ENCODE results near the gene TMEM151B. TPM values are rescaled to one million over a fixed set of nuclear protein-coding genes. Genes with fewer than 3 reads are reported as not detected.
A peak's percentile ranks its signal among the peaks of the same experiment; 100 is the strongest.

The TMEM151B gene
- total and polyA plus RNA-seq, 9 of the 15 experiments (the other 6 are each of a cell fraction or from before 2014, with no cell fraction given) = not detected

DNA sequence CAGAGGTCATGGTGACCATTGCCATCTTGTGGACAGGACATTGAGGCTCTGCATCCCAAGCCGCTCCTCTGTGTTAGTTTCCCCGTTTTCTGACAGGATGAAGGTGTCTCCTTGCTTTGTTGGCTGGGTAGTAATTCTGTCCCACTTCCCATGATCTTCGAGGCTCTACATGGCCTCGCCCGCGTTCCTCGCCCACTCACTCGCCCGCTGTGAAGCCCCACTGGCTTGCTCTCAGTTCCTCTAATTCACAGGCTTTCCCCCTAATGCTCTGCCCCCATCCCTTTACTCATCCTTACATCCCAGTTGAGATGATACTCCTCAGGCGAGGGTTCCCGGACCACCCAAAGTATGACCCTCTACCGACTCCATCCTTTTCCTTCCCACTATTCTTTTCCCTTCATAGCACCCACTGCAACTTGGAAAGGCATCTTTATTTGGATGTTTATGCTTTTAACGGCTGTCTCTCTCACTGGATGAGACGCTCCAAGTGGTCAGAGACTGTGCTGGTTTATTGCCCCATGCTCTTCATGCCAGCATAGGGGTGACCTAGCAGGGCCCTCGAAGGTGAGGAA is 12.4 kb upstream of the TMEM151B start (continued):
- TF ChIP-seq, protein P1, sequence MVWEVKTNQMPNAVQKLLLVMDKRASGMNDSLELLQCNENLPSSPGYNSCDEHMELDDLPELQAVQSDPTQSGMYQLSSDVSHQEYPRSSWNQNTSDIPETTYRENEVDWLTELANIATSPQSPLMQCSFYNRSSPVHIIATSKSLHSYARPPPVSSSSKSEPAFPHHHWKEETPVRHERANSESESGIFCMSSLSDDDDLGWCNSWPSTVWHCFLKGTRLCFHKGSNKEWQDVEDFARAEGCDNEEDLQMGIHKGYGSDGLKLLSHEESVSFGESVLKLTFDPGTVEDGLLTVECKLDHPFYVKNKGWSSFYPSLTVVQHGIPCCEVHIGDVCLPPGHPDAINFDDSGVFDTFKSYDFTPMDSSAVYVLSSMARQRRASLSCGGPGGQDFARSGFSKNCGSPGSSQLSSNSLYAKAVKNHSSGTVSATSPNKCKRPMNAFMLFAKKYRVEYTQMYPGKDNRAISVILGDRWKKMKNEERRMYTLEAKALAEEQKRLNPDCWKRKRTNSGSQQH (CRISPR knock-in tag; IDR thresholded peaks at IDR 0.05) = peak; percentile 39; the same call in 1 of the 2 replicates
- TF ChIP-seq ARID1B (IDR thresholded peaks at IDR 0.05) (peak; percentile 15; the same call in 1 of the 2 replicates), MIER1 (IDR thresholded peaks at IDR 0.05; ENCODE audit: low read depth) (0 out of 2 replicates have a peak, but pooled peaks have one; percentile 16), YY1 (IDR thresholded peaks at IDR 0.05; ENCODE audit: borderline replicate concordance in 1 of 3, control insufficient read depth in 1 of 3, extremely low read depth in 1 of 3, insufficient read depth in 3 of 3, insufficient read length in 1 of 3, insufficient replicate concordance in 2 of 3, low read depth in 1 of 3, low read length in 2 of 3) (peak in 1 of 3 experiments; percentile 12), EGR1 (conservative IDR thresholded peaks at IDR 0.05) (peak; percentile 86), BRD9 (IDR thresholded peaks at IDR 0.05; ENCODE audit: low read depth, partially characterized antibody) (peak; percentile 42), ZNF165 (CRISPR knock-in tag; IDR thresholded peaks at IDR 0.05; ENCODE audit: borderline replicate concordance) (0 out of 2 replicates have a peak, but pooled peaks have one; percentile 43)
- TF ChIP-seq, protein P2, sequence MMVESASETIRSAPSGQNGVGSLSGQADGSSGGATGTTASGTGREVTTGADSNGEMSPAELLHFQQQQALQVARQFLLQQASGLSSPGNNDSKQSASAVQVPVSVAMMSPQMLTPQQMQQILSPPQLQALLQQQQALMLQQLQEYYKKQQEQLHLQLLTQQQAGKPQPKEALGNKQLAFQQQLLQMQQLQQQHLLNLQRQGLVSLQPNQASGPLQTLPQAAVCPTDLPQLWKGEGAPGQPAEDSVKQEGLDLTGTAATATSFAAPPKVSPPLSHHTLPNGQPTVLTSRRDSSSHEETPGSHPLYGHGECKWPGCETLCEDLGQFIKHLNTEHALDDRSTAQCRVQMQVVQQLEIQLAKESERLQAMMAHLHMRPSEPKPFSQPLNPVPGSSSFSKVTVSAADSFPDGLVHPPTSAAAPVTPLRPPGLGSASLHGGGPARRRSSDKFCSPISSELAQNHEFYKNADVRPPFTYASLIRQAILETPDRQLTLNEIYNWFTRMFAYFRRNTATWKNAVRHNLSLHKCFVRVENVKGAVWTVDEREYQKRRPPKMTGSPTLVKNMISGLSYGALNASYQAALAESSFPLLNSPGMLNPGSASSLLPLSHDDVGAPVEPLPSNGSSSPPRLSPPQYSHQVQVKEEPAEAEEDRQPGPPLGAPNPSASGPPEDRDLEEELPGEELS (CRISPR knock-in tag; IDR thresholded peaks at IDR 0.05; ENCODE audit: borderline replicate concordance) = peak; percentile 30; the same call in 1 of the 2 replicates
- TF ChIP-seq, protein P3, sequence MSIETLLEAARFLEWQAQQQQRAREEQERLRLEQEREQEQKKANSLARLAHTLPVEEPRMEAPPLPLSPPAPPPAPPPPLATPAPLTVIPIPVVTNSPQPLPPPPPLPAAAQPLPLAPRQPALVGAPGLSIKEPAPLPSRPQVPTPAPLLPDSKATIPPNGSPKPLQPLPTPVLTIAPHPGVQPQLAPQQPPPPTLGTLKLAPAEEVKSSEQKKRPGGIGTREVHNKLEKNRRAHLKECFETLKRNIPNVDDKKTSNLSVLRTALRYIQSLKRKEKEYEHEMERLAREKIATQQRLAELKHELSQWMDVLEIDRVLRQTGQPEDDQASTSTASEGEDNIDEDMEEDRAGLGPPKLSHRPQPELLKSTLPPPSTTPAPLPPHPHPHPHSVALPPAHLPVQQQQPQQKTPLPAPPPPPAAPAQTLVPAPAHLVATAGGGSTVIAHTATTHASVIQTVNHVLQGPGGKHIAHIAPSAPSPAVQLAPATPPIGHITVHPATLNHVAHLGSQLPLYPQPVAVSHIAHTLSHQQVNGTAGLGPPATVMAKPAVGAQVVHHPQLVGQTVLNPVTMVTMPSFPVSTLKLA (conservative IDR thresholded peaks at IDR 0.05) = no peak
- TF ChIP-seq, protein P4, sequence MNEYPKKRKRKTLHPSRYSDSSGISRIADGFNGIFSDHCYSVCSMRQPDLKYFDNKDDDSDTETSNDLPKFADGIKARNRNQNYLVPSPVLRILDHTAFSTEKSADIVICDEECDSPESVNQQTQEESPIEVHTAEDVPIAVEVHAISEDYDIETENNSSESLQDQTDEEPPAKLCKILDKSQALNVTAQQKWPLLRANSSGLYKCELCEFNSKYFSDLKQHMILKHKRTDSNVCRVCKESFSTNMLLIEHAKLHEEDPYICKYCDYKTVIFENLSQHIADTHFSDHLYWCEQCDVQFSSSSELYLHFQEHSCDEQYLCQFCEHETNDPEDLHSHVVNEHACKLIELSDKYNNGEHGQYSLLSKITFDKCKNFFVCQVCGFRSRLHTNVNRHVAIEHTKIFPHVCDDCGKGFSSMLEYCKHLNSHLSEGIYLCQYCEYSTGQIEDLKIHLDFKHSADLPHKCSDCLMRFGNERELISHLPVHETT (CRISPR knock-in tag; conservative IDR thresholded peaks at IDR 0.05 in 1 of 2, IDR thresholded peaks at IDR 0.05 in 1 of 2) = 0 out of 4 replicates have a peak, but pooled peaks of 1 of the 2 experiments have one; percentile 12
- TF ChIP-seq, protein P5, sequence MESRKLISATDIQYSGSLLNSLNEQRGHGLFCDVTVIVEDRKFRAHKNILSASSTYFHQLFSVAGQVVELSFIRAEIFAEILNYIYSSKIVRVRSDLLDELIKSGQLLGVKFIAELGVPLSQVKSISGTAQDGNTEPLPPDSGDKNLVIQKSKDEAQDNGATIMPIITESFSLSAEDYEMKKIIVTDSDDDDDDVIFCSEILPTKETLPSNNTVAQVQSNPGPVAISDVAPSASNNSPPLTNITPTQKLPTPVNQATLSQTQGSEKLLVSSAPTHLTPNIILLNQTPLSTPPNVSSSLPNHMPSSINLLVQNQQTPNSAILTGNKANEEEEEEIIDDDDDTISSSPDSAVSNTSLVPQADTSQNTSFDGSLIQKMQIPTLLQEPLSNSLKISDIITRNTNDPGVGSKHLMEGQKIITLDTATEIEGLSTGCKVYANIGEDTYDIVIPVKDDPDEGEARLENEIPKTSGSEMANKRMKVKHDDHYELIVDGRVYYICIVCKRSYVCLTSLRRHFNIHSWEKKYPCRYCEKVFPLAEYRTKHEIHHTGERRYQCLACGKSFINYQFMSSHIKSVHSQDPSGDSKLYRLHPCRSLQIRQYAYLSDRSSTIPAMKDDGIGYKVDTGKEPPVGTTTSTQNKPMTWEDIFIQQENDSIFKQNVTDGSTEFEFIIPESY (CRISPR knock-in tag; IDR thresholded peaks at IDR 0.05) = no peak
- TF ChIP-seq, protein P6, sequence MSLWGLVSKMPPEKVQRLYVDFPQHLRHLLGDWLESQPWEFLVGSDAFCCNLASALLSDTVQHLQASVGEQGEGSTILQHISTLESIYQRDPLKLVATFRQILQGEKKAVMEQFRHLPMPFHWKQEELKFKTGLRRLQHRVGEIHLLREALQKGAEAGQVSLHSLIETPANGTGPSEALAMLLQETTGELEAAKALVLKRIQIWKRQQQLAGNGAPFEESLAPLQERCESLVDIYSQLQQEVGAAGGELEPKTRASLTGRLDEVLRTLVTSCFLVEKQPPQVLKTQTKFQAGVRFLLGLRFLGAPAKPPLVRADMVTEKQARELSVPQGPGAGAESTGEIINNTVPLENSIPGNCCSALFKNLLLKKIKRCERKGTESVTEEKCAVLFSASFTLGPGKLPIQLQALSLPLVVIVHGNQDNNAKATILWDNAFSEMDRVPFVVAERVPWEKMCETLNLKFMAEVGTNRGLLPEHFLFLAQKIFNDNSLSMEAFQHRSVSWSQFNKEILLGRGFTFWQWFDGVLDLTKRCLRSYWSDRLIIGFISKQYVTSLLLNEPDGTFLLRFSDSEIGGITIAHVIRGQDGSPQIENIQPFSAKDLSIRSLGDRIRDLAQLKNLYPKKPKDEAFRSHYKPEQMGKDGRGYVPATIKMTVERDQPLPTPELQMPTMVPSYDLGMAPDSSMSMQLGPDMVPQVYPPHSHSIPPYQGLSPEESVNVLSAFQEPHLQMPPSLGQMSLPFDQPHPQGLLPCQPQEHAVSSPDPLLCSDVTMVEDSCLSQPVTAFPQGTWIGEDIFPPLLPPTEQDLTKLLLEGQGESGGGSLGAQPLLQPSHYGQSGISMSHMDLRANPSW (CRISPR knock-in tag; IDR thresholded peaks at IDR 0.05) = peak; percentile 26; the same call in 1 of the 2 replicates

All from K562 (cell line).